RWPE1 (cell line): ENCODE data around the gene CDCP2.

Source experiments
- CTCF ChIA-PET: fragments of 350-600 bp; sonication (Branson Sonifier 250); formaldehyde crosslinking; extraction: SDS; loops from one replicate; lab custom pipeline; 2021; lab: Yijun Ruan, JAX
- POLR2A ChIA-PET: fragments of 400-600 bp; formaldehyde crosslinking; extraction: SDS; loops from one replicate; lab custom pipeline; 2020; ENCODE audit warnings: antibody characterized with exemption; ENCODE audit not compliant: low non-redundant PET; lab: Yijun Ruan, JAX
- DNase-seq: peaks from one replicate; pipeline ENCODE4 v3.0.0; 2012; ENCODE audit warnings: low spot score
- H3K27ac ChIP-seq: fragments of 450-650 bp; 2 replicates; pipeline ENCODE4 v1.5.1; 2017
- CTCF ChIP-seq: fragments of 450-650 bp; conservative IDR thresholded peaks from 2 replicates; pipeline ENCODE4 v1.5.1; 2017; ENCODE audit warnings: low read depth, mild to moderate bottlenecking

Gene CDCP2

GRCh38 chr1:54142146-54142900 lies 10.5 kb downstream of the CDCP2 start:
- POLR2A ChIA-PET = no interaction called here

GRCh38 chr1:54139711-54140110 lies 13.1 kb downstream of the CDCP2 start:
- H3K27ac ChIP-seq = no peak overlapping the region
- POLR2A ChIA-PET = no interaction called here
- CTCF ChIA-PET = interaction anchor here (0.5 kb wide), 1 partner anchor 70 kb away, joined by 4 read pairs; no protein-coding TSS in a partner anchor
- no peak for TF ChIP-seq CTCF
- no peak for DNase-seq

More at GRCh38 chr1:54142146-54142900, 10.5 kb downstream of the CDCP2 start:
- no peak for TF ChIP-seq CTCF
- H3K27ac ChIP-seq = no peak overlapping the region
- CTCF ChIA-PET = interaction anchor here (0.7 kb wide), 1 partner anchor 1017 kb away, joined by 4 read pairs; no protein-coding TSS in a partner anchor
- DNase-seq = no peak

GRCh38 chr1:54138994-54139393 lies 13.8 kb downstream of the CDCP2 start:
- TF ChIP-seq CTCF = no peak
- no peak overlapping the region for H3K27ac ChIP-seq
- no peak for DNase-seq
- ChIA-PET CTCF (interaction anchor here (0.8 kb wide), 1 partner anchor 662 kb away, joined by 4 read pairs; no protein-coding TSS in a partner anchor), POLR2A (no interaction called here)

GRCh38 chr1:54137534-54138061 lies 15.2 kb downstream of the CDCP2 start:
- no peak for TF ChIP-seq CTCF
- ChIA-PET POLR2A (interaction anchor here (0.6 kb wide), 1 partner anchor 87 kb away, joined by 3 read pairs; no protein-coding TSS in a partner anchor), CTCF (interaction anchor here (0.6 kb wide), 2 partner anchors 178 to 257 kb away, joined by 3 read pairs; no protein-coding TSS in a partner anchor)
- no peak for DNase-seq
- H3K27ac ChIP-seq = no peak overlapping the region

DNA sequence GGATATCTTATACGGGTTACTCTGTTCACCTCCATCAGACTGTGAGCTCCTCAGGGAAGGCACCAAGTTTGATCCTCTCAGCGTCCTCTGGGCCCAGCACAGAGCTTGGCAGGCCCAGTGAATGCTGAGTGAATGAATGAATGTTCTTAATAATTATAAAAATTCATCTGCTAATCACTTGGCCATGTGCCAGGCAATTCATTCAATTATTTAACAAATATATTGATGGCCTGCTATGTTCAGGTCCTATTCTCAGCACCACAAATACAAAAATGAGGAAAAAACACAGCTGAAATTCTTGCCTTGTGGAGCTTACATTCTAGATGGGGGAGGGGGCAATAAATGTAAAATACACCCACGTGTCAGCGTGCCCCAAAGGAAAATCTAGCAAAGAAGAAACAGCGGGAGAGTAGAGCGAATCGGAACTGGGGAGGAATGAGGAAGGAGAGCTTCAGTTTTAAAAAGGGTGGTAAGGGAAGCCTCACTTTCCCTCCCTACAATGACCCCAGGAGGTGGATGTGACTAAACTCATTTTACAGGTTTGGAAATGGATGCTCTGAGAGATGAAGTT lies 15.8 kb downstream of the CDCP2 start:
- POLR2A ChIA-PET = interaction anchor here (0.6 to 0.7 kb wide), 2 partner anchors 63 to 98 kb away, joined by 3 to 6 read pairs; partner anchors contain the start of genes CYB5RL and MRPL37
- TF ChIP-seq CTCF = no peak
- no peak overlapping the region for H3K27ac ChIP-seq
- no peak for DNase-seq
- CTCF ChIA-PET = interaction anchor here (0.7 kb wide), 1 partner anchor 250 kb away, joined by 3 read pairs; no protein-coding TSS in a partner anchor

GRCh38 chr1:54136269-54136896 lies 16.4 kb downstream of the CDCP2 start:
- ChIA-PET POLR2A (interaction anchor here (0.6 to 0.7 kb wide), 2 partner anchors 63 to 98 kb away, joined by 3 to 6 read pairs; partner anchors contain the start of genes CYB5RL and MRPL37), CTCF (interaction anchor here (0.6 to 0.7 kb wide), 2 partner anchors 249 to 454 kb away, joined by 3 read pairs; no protein-coding TSS in a partner anchor)
- TF ChIP-seq CTCF = no peak
- DNase-seq = no peak
- H3K27ac ChIP-seq = no peak overlapping the region
